Measurements from ENCODE around the gene INPPL1. TPM values are rescaled to one million over a fixed set of nuclear protein-coding genes. Genes with fewer than 3 reads are reported as not detected.

INPPL1 gene
- total and polyA plus RNA-seq, 2 of the 13 experiments (the other 11 are each of a cell fraction or from before 2014, with no cell fraction given): 29.1 to 66.9 TPM

DNA sequence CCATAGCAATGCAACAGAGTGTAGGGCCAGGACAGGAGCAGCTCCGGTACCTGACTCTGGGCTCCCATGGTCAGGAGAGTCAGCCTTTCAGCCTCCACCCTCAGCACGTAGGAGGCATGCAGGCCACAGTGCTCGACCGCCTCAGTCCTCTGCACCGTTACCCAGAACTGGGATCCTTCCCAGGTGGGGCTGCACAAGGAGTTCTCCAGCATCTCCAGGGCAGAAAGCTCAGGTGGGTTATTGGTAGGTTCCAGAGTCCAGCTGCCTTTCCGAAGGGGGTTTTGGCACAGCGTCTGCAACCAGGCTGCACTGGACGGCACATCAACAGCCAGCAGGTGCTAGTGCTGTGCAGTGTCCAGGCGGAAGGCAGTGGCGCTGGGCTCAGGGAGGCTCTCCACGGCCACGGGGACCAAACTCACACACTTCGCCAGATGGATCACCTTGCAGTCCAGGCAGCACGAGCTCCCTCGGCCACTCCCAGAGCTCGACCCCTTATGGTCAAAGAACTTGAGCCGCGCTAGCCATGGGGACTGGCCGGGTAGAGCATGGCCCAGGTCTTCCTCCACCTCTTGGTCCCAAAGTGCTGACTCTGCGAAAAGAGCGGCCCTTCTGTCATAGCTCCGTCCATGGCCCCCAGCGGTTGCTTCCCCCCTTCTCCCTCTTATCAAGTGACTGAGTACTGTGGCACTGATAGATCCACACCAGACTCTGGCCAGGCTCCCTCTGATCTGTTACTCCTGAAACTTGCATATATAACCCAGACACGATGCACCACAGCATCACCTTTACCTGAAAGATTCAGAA, 26.3 kb downstream of the INPPL1 start:
- FAIRE-seq (no peak), ATAC-seq (peak; percentile 38; the same call in 2 of the 3 replicates), DNase-seq (ENCODE audit: low spot score) (no peak)
- Histone ChIP-seq H3K36me3 (replicated peaks in 1 of 2; ENCODE audit: control insufficient read depth in 1 of 2, insufficient read depth in 2 of 2, low read length in 2 of 2) (no peaks in the 10 kb centered on the region), H3K9me3 (ENCODE audit: low read length) (no peaks in the 10 kb centered on the region), H3K4me3 (replicated peaks in 1 of 3; ENCODE audit: insufficient read depth in 1 of 3, low read depth in 2 of 3, low read length in 3 of 3) (no peak overlapping the region), H3K4me2 (ENCODE audit: low read depth, low read length) (no peak overlapping the region), H2AFZ (ENCODE audit: low read length) (no peak overlapping the region), H3K27ac (ENCODE audit: extremely low read length, insufficient read depth, low read length) (no peak overlapping the region), H4K20me1 (ENCODE audit: insufficient read depth, low read length) (no peaks in the 10 kb centered on the region), H3K79me2 (ENCODE audit: insufficient read depth, low read length) (no peaks in the 10 kb centered on the region), H3K27me3 (ENCODE audit: control insufficient read depth in 1 of 2, insufficient read depth in 2 of 2, low read length in 2 of 2) (peaks cover 4 to 59% of the 10 kb centered on the region in 2 experiments; a peak in 4 of 5 replicates), H3K9ac (ENCODE audit: insufficient read depth, low read depth, low read length) (no peak overlapping the region), H3K4me1 (ENCODE audit: insufficient read depth, low read length) (no peaks in the 10 kb centered on the region)
- peak; percentile 98 for TF ChIP-seq MAFF (IDR thresholded peaks at IDR 0.05; ENCODE audit: low read depth, low read length)
- peak; percentile 97 to 99 for TF ChIP-seq MAFK (conservative IDR thresholded peaks at IDR 0.05 in 1 of 2, IDR thresholded peaks at IDR 0.05 in 1 of 2; ENCODE audit: low read length in 2 of 2)
- peak; percentile 20; the same call in 1 of the 2 replicates for TF ChIP-seq ZNF768 (CRISPR knock-in tag; IDR thresholded peaks at IDR 0.05)
- TF ChIP-seq, protein P1, sequence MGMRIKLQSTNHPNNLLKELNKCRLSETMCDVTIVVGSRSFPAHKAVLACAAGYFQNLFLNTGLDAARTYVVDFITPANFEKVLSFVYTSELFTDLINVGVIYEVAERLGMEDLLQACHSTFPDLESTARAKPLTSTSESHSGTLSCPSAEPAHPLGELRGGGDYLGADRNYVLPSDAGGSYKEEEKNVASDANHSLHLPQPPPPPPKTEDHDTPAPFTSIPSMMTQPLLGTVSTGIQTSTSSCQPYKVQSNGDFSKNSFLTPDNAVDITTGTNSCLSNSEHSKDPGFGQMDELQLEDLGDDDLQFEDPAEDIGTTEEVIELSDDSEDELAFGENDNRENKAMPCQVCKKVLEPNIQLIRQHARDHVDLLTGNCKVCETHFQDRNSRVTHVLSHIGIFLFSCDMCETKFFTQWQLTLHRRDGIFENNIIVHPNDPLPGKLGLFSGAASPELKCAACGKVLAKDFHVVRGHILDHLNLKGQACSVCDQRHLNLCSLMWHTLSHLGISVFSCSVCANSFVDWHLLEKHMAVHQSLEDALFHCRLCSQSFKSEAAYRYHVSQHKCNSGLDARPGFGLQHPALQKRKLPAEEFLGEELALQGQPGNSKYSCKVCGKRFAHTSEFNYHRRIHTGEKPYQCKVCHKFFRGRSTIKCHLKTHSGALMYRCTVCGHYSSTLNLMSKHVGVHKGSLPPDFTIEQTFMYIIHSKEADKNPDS (CRISPR knock-in tag; IDR thresholded peaks at IDR 0.05): no peak
- peak; percentile 38; the same call in 1 of the 2 replicates for TF ChIP-seq MAFG (CRISPR knock-in tag; IDR thresholded peaks at IDR 0.05)
- in situ Hi-C loops (cut with HindIII; ENCODE audit: extremely low pct_ligation_motif_present, low pct_unique_long_range_greater_than_20kb) (no loop called here), intact Hi-C loops (cut with micrococcal nuclease; ENCODE audit: unreplicated experiment) (no loop called here)
- CTCF ChIA-PET (ENCODE audit: low intra/inter-chr PET ratio, low total read pairs): no interaction called here
- 67% methylated on average over 7 of the region's 24 CpGs for WGBS (ENCODE audit: low lambda C conversion rate)
- POLR2A ChIA-PET: no interaction called here
- no TSS peak for BruUV-seq (replicated peaks)

DNA sequence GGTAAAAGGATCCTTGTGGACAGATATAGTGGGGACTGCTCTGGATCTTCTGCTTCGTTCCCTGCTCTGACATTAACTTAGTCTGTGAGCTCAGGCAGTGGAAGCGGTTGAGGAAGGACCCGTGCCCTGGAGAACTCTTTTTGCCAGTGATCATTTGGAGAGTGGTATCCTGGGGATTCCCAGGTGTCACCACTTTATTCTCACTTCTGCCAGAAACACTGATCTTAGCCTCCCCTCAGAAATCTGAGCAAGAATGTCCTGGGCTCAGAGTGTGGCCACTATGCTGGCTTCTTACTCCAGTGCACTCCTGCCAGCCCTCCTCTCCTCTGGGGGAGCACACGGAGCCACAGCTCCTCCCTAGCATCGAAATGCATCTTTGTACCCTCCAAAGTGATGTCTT, 27.0 kb downstream of the INPPL1 start:
- no peak overlapping the region for H3K4me2 ChIP-seq (ENCODE audit: low read depth, low read length)
- H2AFZ ChIP-seq (ENCODE audit: low read length): no peak overlapping the region
- no peaks in the 10 kb centered on the region for H3K4me1 ChIP-seq (ENCODE audit: insufficient read depth, low read length)
- H3K27me3 ChIP-seq (ENCODE audit: control insufficient read depth in 1 of 2, insufficient read depth in 2 of 2, low read length in 2 of 2): peaks cover 4 to 53% of the 10 kb centered on the region in 2 experiments; a peak in 4 of 5 replicates
- no peak for DNase-seq (ENCODE audit: low spot score)
- in situ Hi-C loops (cut with HindIII; ENCODE audit: extremely low pct_ligation_motif_present, low pct_unique_long_range_greater_than_20kb) (no loop called here), intact Hi-C loops (cut with micrococcal nuclease; ENCODE audit: unreplicated experiment) (no loop called here)
- H3K79me2 ChIP-seq (ENCODE audit: insufficient read depth, low read length): no peaks in the 10 kb centered on the region
- H3K4me3 ChIP-seq (replicated peaks in 1 of 3; ENCODE audit: insufficient read depth in 1 of 3, low read depth in 2 of 3, low read length in 3 of 3): no peak overlapping the region
- ATAC-seq: no peak
- no TSS peak for BruUV-seq (replicated peaks)
- 12% methylated on average over 5 of the region's 5 CpGs for WGBS (ENCODE audit: low lambda C conversion rate)
- no peaks in the 10 kb centered on the region for H3K9me3 ChIP-seq (ENCODE audit: low read length)
- no peak overlapping the region for H3K27ac ChIP-seq (ENCODE audit: extremely low read length, insufficient read depth, low read length)
- H4K20me1 ChIP-seq (ENCODE audit: insufficient read depth, low read length): no peaks in the 10 kb centered on the region
- FAIRE-seq: no peak
- H3K36me3 ChIP-seq (replicated peaks in 1 of 2; ENCODE audit: control insufficient read depth in 1 of 2, insufficient read depth in 2 of 2, low read length in 2 of 2): no peaks in the 10 kb centered on the region
- ChIA-PET CTCF (ENCODE audit: low intra/inter-chr PET ratio, low total read pairs) (no interaction called here), POLR2A (no interaction called here)
- H3K9ac ChIP-seq (ENCODE audit: insufficient read depth, low read depth, low read length): no peak overlapping the region
- no peak for TF ChIP-seq TMF1 (CRISPR knock-in tag; IDR thresholded peaks at IDR 0.05; ENCODE audit: low read depth)
- no peak for TF ChIP-seq DMAP1 (CRISPR knock-in tag; IDR thresholded peaks at IDR 0.05)
- no peak for TF ChIP-seq ZNF451 (CRISPR knock-in tag; IDR thresholded peaks at IDR 0.05)
- TF ChIP-seq, protein P2, sequence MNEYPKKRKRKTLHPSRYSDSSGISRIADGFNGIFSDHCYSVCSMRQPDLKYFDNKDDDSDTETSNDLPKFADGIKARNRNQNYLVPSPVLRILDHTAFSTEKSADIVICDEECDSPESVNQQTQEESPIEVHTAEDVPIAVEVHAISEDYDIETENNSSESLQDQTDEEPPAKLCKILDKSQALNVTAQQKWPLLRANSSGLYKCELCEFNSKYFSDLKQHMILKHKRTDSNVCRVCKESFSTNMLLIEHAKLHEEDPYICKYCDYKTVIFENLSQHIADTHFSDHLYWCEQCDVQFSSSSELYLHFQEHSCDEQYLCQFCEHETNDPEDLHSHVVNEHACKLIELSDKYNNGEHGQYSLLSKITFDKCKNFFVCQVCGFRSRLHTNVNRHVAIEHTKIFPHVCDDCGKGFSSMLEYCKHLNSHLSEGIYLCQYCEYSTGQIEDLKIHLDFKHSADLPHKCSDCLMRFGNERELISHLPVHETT (CRISPR knock-in tag; conservative IDR thresholded peaks at IDR 0.05): no peak
- TF ChIP-seq, protein P3, sequence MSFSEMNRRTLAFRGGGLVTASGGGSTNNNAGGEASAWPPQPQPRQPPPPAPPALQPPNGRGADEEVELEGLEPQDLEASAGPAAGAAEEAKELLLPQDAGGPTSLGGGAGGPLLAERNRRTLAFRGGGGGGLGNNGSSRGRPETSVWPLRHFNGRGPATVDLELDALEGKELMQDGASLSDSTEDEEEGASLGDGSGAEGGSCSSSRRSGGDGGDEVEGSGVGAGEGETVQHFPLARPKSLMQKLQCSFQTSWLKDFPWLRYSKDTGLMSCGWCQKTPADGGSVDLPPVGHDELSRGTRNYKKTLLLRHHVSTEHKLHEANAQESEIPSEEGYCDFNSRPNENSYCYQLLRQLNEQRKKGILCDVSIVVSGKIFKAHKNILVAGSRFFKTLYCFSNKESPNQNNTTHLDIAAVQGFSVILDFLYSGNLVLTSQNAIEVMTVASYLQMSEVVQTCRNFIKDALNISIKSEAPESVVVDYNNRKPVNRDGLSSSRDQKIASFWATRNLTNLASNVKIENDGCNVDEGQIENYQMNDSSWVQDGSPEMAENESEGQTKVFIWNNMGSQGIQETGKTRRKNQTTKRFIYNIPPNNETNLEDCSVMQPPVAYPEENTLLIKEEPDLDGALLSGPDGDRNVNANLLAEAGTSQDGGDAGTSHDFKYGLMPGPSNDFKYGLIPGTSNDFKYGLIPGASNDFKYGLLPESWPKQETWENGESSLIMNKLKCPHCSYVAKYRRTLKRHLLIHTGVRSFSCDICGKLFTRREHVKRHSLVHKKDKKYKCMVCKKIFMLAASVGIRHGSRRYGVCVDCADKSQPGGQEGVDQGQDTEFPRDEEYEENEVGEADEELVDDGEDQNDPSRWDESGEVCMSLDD (CRISPR knock-in tag; IDR thresholded peaks at IDR 0.05; ENCODE audit: borderline replicate concordance): no peak
- TF ChIP-seq RAD21 (CRISPR knock-in tag; IDR thresholded peaks at IDR 0.05): no peak
- TF ChIP-seq SRSF1 (optimal IDR thresholded peaks at IDR 0.05; ENCODE audit: low read depth, low read length): no peak
